ENCODE results near the gene FOLR3.

Gene FOLR3

GRCh38 chr11:72112978-72113808, 22.3 kb upstream of the FOLR3 start:
- H3K9me3 Mint-ChIP-seq (ENCODE audit: low read depth), result no peaks in the 10 kb centered on the region
- H3K27me3 Mint-ChIP-seq, result no peaks in the 10 kb centered on the region
- H3K27ac Mint-ChIP-seq, result peak overlapping the region; percentile 99
- peak overlapping the region; percentile 95 for H3K4me3 Mint-ChIP-seq
- peaks cover 4% of the 10 kb centered on the region for H3K36me3 Mint-ChIP-seq
- peaks cover 18% of the 10 kb centered on the region for H3K4me1 Mint-ChIP-seq (ENCODE audit: low read depth)

DNA sequence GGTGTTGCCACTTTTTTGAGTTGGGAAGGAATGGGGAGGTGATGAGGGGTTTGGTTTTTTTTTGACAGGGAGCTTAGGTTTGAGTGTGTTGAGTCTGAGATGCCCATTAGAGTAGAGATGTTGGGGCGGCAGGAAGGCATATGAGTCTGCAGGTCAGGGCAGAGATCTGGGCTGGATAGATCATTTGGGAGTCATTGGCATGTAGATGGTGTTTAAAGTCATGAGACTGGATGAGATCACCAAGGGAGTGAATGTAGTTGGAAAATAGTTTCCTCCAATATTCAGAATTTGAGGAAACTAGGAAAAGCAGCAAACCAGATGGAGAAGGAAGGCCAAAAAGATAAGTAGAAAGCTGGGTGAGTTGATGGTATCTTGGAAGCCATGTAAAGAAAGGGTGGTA, 21.0 kb upstream of the FOLR3 start:
- Mint-ChIP-seq H3K4me1 (ENCODE audit: low read depth) (peaks cover 18% of the 10 kb centered on the region), H3K9me3 (ENCODE audit: low read depth) (no peaks in the 10 kb centered on the region), H3K27me3 (no peaks in the 10 kb centered on the region), H3K27ac (peak overlapping the region; percentile 2), H3K4me3 (no peak overlapping the region), H3K36me3 (peaks cover 4% of the 10 kb centered on the region)

- Mint-ChIP-seq H3K27ac (no peak overlapping the region), H3K4me3 (no peak overlapping the region), H3K4me1 (ENCODE audit: low read depth) (peaks cover 16% of the 10 kb centered on the region), H3K9me3 (ENCODE audit: low read depth) (no peaks in the 10 kb centered on the region), H3K27me3 (no peaks in the 10 kb centered on the region), H3K36me3 (no peaks in the 10 kb centered on the region)
These were observed 19.3 kb upstream of the FOLR3 start for GRCh38 chr11:72116019-72116755.

DNA sequence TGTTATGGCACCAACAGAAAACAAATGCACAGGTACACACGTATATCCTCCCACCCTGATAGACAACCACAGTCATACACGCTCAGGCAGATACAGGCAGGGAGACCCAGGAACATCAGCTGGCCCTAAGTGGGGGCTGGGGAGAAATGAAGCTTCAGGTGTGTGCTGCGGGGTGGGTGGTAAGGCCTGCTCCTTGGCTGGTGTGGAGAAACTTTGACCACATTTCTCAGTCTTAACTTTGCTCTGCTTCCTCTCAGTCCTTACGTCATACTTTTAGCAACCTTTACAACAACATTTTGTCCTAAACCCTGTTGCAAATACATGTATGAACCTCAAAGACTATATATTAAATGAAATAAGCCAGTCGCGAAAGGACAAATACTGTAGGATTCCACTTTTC, 16.3 kb upstream of the FOLR3 start:
- no peak overlapping the region for H3K4me3 Mint-ChIP-seq
- H3K9me3 Mint-ChIP-seq (ENCODE audit: low read depth), result no peaks in the 10 kb centered on the region
- no peaks in the 10 kb centered on the region for H3K36me3 Mint-ChIP-seq
- no peaks in the 10 kb centered on the region for H3K4me1 Mint-ChIP-seq (ENCODE audit: low read depth)
- H3K27ac Mint-ChIP-seq, result no peak overlapping the region
- H3K27me3 Mint-ChIP-seq, result no peaks in the 10 kb centered on the region

- no peak overlapping the region for H3K4me3 Mint-ChIP-seq
- H3K27me3 Mint-ChIP-seq, result no peaks in the 10 kb centered on the region
- no peaks in the 10 kb centered on the region for H3K9me3 Mint-ChIP-seq (ENCODE audit: low read depth)
- H3K27ac Mint-ChIP-seq, result no peak overlapping the region
- no peaks in the 10 kb centered on the region for H3K4me1 Mint-ChIP-seq (ENCODE audit: low read depth)
- H3K36me3 Mint-ChIP-seq, result no peaks in the 10 kb centered on the region
These were observed 14.6 kb upstream of the FOLR3 start for GRCh38 chr11:72120930-72121329.

GRCh38 chr11:72122607-72123006, 12.9 kb upstream of the FOLR3 start:
- Mint-ChIP-seq H3K27ac (no peak overlapping the region), H3K36me3 (no peaks in the 10 kb centered on the region), H3K4me1 (ENCODE audit: low read depth) (no peaks in the 10 kb centered on the region), H3K27me3 (no peaks in the 10 kb centered on the region), H3K9me3 (ENCODE audit: low read depth) (peaks cover 3% of the 10 kb centered on the region), H3K4me3 (no peak overlapping the region)

GRCh38 chr11:72123117-72123653, 12.3 kb upstream of the FOLR3 start:
- no peak overlapping the region for H3K27ac Mint-ChIP-seq
- H3K27me3 Mint-ChIP-seq, result no peaks in the 10 kb centered on the region
- H3K4me1 Mint-ChIP-seq (ENCODE audit: low read depth), result no peaks in the 10 kb centered on the region

DNA sequence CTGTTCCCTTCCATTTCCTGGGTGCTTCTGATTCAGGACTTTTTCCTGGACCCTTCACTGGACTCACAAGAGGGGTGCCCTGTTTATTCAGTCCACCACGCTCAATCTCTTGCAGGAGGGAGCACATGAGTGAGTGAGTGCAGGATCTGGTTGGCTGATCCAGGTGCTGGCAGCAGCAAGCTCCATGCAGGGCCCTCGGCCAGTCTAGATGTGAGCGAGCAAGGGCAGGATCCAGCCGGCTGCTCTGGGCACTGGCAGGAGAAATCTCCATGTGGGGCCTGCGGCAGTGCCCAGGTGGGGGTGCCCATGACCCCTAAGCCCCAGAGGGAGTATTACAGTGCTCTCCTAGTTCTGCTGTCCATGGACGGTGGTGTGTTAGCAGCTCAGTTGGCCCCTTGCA, 11.5 kb upstream of the FOLR3 start:
- no peak overlapping the region for H3K4me3 Mint-ChIP-seq
- H3K27ac Mint-ChIP-seq, result no peak overlapping the region
- peaks cover 9% of the 10 kb centered on the region for H3K36me3 Mint-ChIP-seq
- peaks cover 1% of the 10 kb centered on the region for H3K27me3 Mint-ChIP-seq
- no peaks in the 10 kb centered on the region for H3K4me1 Mint-ChIP-seq (ENCODE audit: low read depth)
- peaks cover 16% of the 10 kb centered on the region for H3K9me3 Mint-ChIP-seq (ENCODE audit: low read depth)

More at GRCh38 chr11:72123117-72123653, 12.3 kb upstream of the FOLR3 start:
- no peak overlapping the region for H3K4me3 Mint-ChIP-seq
- peaks cover 3% of the 10 kb centered on the region for H3K36me3 Mint-ChIP-seq
- H3K9me3 Mint-ChIP-seq (ENCODE audit: low read depth), result peaks cover 9% of the 10 kb centered on the region

GRCh38 chr11:72125956-72126355, 9.6 kb upstream of the FOLR3 start:
- H3K4me1 Mint-ChIP-seq (ENCODE audit: low read depth), result no peaks in the 10 kb centered on the region
- peaks cover 1% of the 10 kb centered on the region for H3K27me3 Mint-ChIP-seq
- H3K27ac Mint-ChIP-seq, result no peak overlapping the region
- H3K4me3 Mint-ChIP-seq, result no peak overlapping the region
- peaks cover 14% of the 10 kb centered on the region for H3K36me3 Mint-ChIP-seq
- peaks cover 18% of the 10 kb centered on the region for H3K9me3 Mint-ChIP-seq (ENCODE audit: low read depth)

DNA sequence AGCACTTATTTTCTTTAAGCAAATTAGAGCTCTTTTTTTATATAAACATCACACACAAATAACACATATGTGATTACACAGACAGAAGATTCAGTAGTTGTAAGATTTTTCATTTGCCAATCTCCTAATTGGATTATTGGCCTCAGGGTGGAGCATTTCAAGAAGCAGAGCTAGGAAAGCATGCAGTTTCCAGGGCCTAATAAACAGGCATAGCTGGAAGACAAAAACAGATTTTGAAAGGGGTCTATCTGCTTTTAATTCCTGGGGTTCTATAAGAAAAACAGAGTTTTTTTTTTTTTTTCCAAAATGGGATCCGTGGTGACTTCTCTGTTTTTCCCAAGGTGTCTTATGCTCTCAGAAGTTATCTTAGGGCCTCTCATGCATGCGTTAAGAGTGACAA, 7.6 kb upstream of the FOLR3 start:
- H3K36me3 Mint-ChIP-seq, result peaks cover 14% of the 10 kb centered on the region
- no peak overlapping the region for H3K4me3 Mint-ChIP-seq
- peaks cover 18% of the 10 kb centered on the region for H3K9me3 Mint-ChIP-seq (ENCODE audit: low read depth)
- H3K4me1 Mint-ChIP-seq (ENCODE audit: low read depth), result no peaks in the 10 kb centered on the region
- no peak overlapping the region for H3K27ac Mint-ChIP-seq
- H3K27me3 Mint-ChIP-seq, result peaks cover 4% of the 10 kb centered on the region

DNA sequence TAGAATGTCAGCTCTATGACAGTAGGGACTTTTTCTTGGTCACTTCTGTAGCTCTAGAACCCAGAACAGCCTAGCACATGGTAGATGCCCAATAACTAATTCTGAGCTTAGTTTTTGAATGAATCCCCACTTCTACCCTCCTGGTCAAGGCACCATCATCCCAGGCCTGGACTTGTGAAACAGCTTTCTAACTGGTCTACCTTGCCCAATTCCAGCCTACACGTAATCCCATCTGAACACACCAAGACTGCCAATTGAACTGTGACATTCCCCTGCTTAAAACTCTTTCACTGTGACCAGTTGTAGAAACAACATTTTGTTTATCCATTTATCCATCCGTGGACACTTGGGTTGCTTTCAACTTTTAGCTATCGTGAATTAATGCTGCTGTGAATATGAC, 6.1 kb upstream of the FOLR3 start:
- Mint-ChIP-seq H3K36me3 (peaks cover 14% of the 10 kb centered on the region), H3K27ac (no peak overlapping the region), H3K9me3 (ENCODE audit: low read depth) (peaks cover 18% of the 10 kb centered on the region), H3K27me3 (peaks cover 4% of the 10 kb centered on the region), H3K4me3 (no peak overlapping the region), H3K4me1 (ENCODE audit: low read depth) (no peaks in the 10 kb centered on the region)

DNA sequence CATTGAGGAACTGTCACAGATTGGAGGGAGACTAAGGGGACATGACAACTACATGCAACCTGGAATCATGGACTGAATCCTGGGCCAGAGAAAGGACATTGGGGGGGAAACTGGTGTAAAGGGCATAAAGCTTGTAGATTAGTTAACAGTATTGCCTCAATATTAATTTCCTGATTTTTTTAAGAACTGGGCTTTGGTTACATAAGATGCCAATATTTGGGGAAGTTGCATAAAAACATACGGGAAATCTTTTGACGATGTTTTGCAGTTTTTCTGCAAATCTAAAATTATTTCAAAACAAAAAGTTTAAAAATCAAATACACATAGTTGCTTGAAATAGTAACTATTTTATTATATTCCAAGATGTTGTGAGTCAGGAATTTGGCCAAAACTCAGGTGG, 2.9 kb upstream of the FOLR3 start:
- peaks cover 14% of the 10 kb centered on the region for H3K9me3 Mint-ChIP-seq (ENCODE audit: low read depth)
- no peak overlapping the region for H3K27ac Mint-ChIP-seq
- peaks cover 14% of the 10 kb centered on the region for H3K36me3 Mint-ChIP-seq
- H3K27me3 Mint-ChIP-seq, result peaks cover 4% of the 10 kb centered on the region
- no peak overlapping the region for H3K4me3 Mint-ChIP-seq
- no peaks in the 10 kb centered on the region for H3K4me1 Mint-ChIP-seq (ENCODE audit: low read depth)

DNA sequence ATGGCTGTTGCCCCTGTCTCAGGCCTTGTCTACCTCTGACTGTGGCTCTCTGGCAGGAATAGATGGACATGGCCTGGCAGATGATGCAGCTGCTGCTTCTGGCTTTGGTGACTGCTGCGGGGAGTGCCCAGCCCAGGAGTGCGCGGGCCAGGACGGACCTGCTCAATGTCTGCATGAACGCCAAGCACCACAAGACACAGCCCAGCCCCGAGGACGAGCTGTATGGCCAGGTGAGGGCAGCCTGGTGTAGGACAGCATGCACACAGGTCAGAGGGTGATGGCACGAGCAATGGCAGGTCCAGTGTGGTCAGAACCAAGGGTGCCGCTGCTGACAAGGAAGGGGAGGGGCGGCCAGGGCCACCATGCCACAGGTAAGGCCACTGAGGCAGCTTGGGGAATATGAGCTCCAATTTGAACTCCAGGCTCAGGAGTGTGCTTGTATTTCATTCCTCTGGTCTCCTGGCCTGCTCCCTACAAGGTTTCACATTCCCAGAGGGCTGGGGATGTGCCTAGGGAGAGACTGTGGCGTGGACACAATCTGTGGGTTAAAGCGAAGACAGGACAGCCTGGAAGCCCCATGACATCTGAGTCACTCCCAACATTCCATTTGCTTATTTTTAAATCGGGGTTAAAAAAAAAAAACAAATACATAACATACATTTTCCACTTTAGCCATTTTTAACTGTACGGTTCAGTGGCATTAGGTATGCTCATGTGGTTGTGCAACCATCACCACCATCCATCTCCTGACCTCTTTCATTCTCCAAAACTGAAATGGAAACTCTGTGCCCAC, 562 bp downstream of the FOLR3 start:
- H3K27ac Mint-ChIP-seq, result no peak overlapping the region
- peaks cover 5% of the 10 kb centered on the region for H3K27me3 Mint-ChIP-seq

GRCh38 chr11:72136684-72137262, 1.2 kb downstream of the FOLR3 start:
- Mint-ChIP-seq H3K9me3 (ENCODE audit: low read depth) (no peaks in the 10 kb centered on the region), H3K36me3 (no peaks in the 10 kb centered on the region), H3K27me3 (peaks cover 5% of the 10 kb centered on the region), H3K27ac (no peak overlapping the region), H3K4me3 (no peak overlapping the region), H3K4me1 (ENCODE audit: low read depth) (peaks cover 7% of the 10 kb centered on the region)

More for the DNA sequence above, 562 bp downstream of the FOLR3 start:
- Mint-ChIP-seq H3K4me1 (ENCODE audit: low read depth) (peaks cover 3% of the 10 kb centered on the region), H3K9me3 (ENCODE audit: low read depth) (no peaks in the 10 kb centered on the region), H3K36me3 (no peaks in the 10 kb centered on the region), H3K4me3 (no peak overlapping the region)

All from activated naive CD8-positive, alpha-beta T cell (primary cell).